ENCODE results near the gene CDON. TPM values are rescaled to one million over a fixed set of nuclear protein-coding genes. Genes with fewer than 3 reads are reported as not detected.

The CDON gene
- total RNA-seq, 1 donor from 2014 or later = 33.0 TPM

DNA sequence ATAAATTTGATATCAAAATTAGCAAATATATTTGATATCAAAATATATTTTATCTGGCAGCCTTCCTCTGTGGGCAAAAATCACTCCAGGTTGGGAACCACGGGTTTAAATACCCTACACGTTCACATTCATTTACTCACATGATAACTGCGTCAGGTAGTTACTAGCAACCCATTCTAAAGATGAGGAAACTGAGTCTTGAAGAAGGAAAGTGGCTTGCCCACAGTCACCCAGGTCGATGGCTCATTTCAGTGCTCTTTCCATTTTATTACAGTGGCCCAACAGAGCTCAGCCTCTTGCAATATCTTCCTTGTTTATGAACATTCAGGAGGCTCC is 19.2 kb upstream of the CDON start:
- no peak overlapping the region for H3K4me3 ChIP-seq
- H3K27me3 ChIP-seq = no peaks in the 10 kb centered on the region
- TF ChIP-seq, protein P1, sequence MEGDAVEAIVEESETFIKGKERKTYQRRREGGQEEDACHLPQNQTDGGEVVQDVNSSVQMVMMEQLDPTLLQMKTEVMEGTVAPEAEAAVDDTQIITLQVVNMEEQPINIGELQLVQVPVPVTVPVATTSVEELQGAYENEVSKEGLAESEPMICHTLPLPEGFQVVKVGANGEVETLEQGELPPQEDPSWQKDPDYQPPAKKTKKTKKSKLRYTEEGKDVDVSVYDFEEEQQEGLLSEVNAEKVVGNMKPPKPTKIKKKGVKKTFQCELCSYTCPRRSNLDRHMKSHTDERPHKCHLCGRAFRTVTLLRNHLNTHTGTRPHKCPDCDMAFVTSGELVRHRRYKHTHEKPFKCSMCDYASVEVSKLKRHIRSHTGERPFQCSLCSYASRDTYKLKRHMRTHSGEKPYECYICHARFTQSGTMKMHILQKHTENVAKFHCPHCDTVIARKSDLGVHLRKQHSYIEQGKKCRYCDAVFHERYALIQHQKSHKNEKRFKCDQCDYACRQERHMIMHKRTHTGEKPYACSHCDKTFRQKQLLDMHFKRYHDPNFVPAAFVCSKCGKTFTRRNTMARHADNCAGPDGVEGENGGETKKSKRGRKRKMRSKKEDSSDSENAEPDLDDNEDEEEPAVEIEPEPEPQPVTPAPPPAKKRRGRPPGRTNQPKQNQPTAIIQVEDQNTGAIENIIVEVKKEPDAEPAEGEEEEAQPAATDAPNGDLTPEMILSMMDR (IDR thresholded peaks at IDR 0.05) = no peak
- no peaks in the 10 kb centered on the region for H3K36me3 ChIP-seq
- intact Hi-C loops (cut with DNase I) = no loop called here
- peaks cover 0 to 3% of the 10 kb centered on the region in 2 donors for H3K4me1 ChIP-seq
- H3K27ac ChIP-seq = no peak overlapping the region
- no peaks in the 10 kb centered on the region for H3K9me3 ChIP-seq
- DNase-seq (ENCODE audit: low spot score in 2 of 2) = no peak

- H3K4me3 ChIP-seq = no peak overlapping the region
- H3K4me1 ChIP-seq = peaks cover 0 to 3% of the 10 kb centered on the region in 2 donors
- no peak overlapping the region for H3K27ac ChIP-seq
- no peak for DNase-seq (ENCODE audit: low spot score in 2 of 2)
- no peaks in the 10 kb centered on the region for H3K9me3 ChIP-seq
- intact Hi-C loops (cut with DNase I) = no loop called here
- TF ChIP-seq, protein P1 (IDR thresholded peaks at IDR 0.05) = no peak
- no peaks in the 10 kb centered on the region for H3K36me3 ChIP-seq
- H3K27me3 ChIP-seq = no peaks in the 10 kb centered on the region
Measured at GRCh38 chr11:126080161-126080941, 17.7 kb upstream of the CDON start.

DNA sequence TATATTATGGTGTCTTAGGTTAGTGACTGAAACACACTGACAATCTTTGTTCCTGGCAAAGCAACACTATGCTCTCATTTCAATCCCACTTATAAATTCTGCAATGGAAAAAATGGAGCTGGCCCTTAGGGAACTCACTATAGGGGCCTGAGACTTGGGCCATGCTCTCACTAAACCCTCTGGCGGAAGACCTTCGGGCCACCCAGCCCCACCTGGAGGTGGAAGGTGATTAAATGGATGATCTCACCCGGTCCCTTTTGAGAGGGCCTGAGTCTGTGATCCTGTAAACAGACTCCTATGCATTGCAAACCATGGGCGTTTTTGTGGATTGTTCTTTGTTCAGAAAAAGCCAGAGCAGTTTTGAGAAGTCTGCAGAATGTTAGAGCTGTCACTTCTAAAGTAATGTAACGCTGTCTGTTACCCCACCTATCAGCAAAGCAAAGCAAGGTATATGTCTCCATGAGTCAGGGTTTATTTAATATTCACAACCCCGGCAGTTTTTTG is 17.0 kb upstream of the CDON start:
- Histone ChIP-seq H3K36me3 (no peaks in the 10 kb centered on the region), H3K27ac (no peak overlapping the region), H3K4me3 (no peak overlapping the region), H3K9me3 (no peaks in the 10 kb centered on the region), H3K4me1 (peaks cover 0 to 3% of the 10 kb centered on the region in 2 donors), H3K27me3 (no peaks in the 10 kb centered on the region)
- intact Hi-C loops (cut with DNase I) = no loop called here
- no peak for DNase-seq (ENCODE audit: low spot score in 2 of 2)
- TF ChIP-seq, protein P1 (IDR thresholded peaks at IDR 0.05) = no peak

DNA sequence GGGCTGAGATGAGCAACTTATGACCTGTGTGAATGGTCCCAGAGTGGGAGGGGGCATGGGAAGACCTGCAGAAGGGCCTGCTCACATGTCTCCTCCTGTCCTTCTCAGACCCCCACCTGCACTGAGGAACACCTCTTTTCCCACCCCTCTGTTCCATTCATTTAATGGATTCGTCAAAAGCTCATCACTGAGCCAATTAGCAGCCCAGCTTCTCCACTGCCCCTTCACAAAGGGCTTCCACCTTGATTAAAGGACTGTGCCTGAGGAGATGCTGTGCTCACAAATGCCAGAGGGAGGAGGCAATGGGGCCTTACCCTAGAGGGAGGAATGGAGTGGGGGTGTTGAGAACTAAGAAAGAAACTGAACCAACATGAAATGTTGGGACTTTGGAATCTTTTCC is 14.0 kb upstream of the CDON start:
- TF ChIP-seq, protein P1 (IDR thresholded peaks at IDR 0.05) = no peak
- no peak overlapping the region for H3K27ac ChIP-seq
- intact Hi-C loops (cut with DNase I) = no loop called here
- no peaks in the 10 kb centered on the region for H3K27me3 ChIP-seq
- no peak overlapping the region for H3K4me3 ChIP-seq
- DNase-seq (ENCODE audit: low spot score in 2 of 2) = no peak
- H3K36me3 ChIP-seq = no peaks in the 10 kb centered on the region
- no peaks in the 10 kb centered on the region for H3K9me3 ChIP-seq
- peaks cover 0 to 3% of the 10 kb centered on the region in 2 donors for H3K4me1 ChIP-seq

- Histone ChIP-seq H3K9me3 (no peaks in the 10 kb centered on the region), H3K36me3 (no peaks in the 10 kb centered on the region), H3K27ac (no peak overlapping the region), H3K4me3 (no peak overlapping the region), H3K27me3 (no peaks in the 10 kb centered on the region), H3K4me1 (no peaks in the 10 kb centered on the region)
- DNase-seq (ENCODE audit: low spot score in 2 of 2) = no peak
- TF ChIP-seq, protein P1 (IDR thresholded peaks at IDR 0.05) = no peak
- intact Hi-C loops (cut with DNase I) = no loop called here
Measured at GRCh38 chr11:126072801-126073594, 10.3 kb upstream of the CDON start.

Data from ascending aorta (tissue), 2 donors.